ENCODE measurements around the gene NTN5.

Gene NTN5

DNA sequence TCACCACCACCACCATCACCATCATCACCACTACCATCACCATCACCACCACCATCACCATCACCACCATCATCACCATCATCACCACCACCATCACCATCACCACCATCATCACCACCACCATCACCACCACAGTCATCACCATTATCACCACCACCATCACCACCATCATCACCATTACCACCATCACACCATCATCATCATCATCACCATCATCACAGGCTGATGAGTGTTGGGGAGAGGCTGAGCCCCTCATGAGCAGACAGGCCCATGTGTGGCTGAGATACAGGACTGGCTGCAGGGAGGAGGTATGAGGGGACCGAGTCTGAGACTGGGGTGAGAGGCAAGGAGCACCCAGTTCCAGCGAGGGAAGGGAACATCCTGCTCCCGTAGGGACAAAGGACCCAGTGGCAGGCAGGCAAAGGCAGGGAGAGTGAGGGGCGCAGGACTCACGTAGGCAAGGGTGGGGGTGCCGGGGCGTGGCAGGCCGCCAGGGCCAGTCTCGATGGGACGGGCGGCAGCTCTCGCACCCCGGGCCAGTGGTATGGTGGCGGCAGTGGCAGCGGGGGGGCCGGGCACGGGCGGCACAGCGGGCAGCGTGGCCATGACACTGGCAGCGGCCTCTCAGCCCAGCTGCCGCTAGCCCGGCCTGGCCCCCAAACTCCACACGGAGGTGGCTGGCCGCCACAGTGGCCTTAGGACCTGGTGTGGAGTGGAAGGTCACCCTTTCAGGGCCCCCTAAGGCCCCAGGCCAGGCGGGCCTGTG is 2.7 kb downstream of the NTN5 start:
- H3K36me3 ChIP-seq (ENCODE audit: control insufficient read depth, insufficient read depth, low read length) = no peaks in the 10 kb centered on the region
- H3K27me3 ChIP-seq (replicated peaks; ENCODE audit: control insufficient read depth, insufficient read depth, low read length) = no peaks in the 10 kb centered on the region
- no peak for DNase-seq (ENCODE audit: extremely low read depth, insufficient read length)
- TF ChIP-seq CTCF (IDR thresholded peaks at IDR 0.05; ENCODE audit: insufficient read depth, low read length, poor library complexity, severe bottlenecking) = no peak
- H3K4me3 ChIP-seq (replicated peaks; ENCODE audit: low read depth, low read length) = no peak overlapping the region

DNA sequence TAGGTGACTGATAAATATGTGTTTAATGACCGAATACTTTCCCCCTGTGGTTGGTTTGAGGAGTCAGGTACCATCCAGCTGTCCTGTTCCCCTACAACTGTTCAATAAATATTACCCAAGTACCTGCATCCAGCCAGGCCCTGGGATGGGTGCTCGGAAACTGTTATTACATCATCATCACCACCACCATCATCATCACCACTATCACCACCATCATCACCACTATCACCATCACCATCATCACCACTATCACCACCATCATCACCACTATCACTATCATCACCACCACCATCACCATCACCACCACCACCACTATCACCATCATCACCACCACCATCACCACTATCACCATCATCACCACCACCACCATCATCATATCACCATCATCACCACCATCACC is 4.1 kb downstream of the NTN5 start:
- H3K4me3 ChIP-seq (replicated peaks; ENCODE audit: low read depth, low read length) = no peak overlapping the region

DNA sequence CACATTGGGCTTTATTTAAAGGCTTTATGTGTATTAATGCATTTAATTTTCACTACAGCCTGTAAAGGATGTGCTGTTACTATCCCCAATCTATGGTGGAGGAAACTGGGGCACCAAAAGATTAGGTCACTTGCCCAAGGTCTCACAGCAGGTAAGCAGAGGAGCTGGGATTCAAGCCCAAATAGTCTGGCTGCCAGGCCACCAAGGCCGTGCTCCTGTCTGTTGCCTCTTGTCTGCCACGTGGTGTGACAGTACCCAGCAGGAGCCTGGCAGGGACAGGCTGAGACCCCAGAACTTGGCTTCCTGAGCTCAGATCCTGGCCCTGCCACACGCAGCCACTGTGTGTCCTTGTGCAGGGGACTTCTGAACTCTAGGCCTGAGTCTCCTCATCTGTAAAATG is 4.5 kb downstream of the NTN5 start:
- Histone ChIP-seq H3K27me3 (replicated peaks; ENCODE audit: control insufficient read depth, insufficient read depth, low read length) (no peaks in the 10 kb centered on the region), H3K4me3 (replicated peaks; ENCODE audit: low read depth, low read length) (no peak overlapping the region), H3K36me3 (ENCODE audit: control insufficient read depth, insufficient read depth, low read length) (no peaks in the 10 kb centered on the region)
- TF ChIP-seq CTCF (IDR thresholded peaks at IDR 0.05; ENCODE audit: insufficient read depth, low read length, poor library complexity, severe bottlenecking) = no peak
- no peak for DNase-seq (ENCODE audit: extremely low read depth, insufficient read length)

More for the DNA sequence above, 4.1 kb downstream of the NTN5 start:
- no peaks in the 10 kb centered on the region for H3K27me3 ChIP-seq (replicated peaks; ENCODE audit: control insufficient read depth, insufficient read depth, low read length)
- no peaks in the 10 kb centered on the region for H3K36me3 ChIP-seq (ENCODE audit: control insufficient read depth, insufficient read depth, low read length)
- no peak for TF ChIP-seq CTCF (IDR thresholded peaks at IDR 0.05; ENCODE audit: insufficient read depth, low read length, poor library complexity, severe bottlenecking)
- no peak for DNase-seq (ENCODE audit: extremely low read depth, insufficient read length)

DNA sequence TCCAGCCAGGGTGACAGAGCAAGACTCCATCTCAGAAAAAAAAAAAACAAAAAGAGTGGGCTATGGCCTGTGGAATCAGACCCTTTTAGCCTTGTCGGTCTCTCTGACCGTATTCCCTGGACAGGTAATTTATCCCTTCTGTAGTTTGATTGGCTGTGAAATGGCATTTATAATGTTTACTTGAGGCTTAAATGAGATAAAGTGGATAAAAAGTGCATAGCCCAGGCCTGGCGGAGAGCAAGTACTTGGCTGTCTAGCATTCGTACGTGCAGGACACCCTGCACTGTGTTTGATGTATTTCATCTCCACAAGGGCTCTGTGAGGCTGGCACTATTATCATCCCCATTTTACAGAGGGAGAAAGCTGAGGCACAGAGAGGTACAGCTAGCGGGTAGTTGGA is 7.0 kb downstream of the NTN5 start:
- Histone ChIP-seq H3K4me3 (replicated peaks; ENCODE audit: low read depth, low read length) (no peak overlapping the region), H3K36me3 (ENCODE audit: control insufficient read depth, insufficient read depth, low read length) (no peaks in the 10 kb centered on the region), H3K27me3 (replicated peaks; ENCODE audit: control insufficient read depth, insufficient read depth, low read length) (no peaks in the 10 kb centered on the region)
- no peak for TF ChIP-seq CTCF (IDR thresholded peaks at IDR 0.05; ENCODE audit: insufficient read depth, low read length, poor library complexity, severe bottlenecking)
- DNase-seq (ENCODE audit: extremely low read depth, insufficient read length) = no peak

DNA sequence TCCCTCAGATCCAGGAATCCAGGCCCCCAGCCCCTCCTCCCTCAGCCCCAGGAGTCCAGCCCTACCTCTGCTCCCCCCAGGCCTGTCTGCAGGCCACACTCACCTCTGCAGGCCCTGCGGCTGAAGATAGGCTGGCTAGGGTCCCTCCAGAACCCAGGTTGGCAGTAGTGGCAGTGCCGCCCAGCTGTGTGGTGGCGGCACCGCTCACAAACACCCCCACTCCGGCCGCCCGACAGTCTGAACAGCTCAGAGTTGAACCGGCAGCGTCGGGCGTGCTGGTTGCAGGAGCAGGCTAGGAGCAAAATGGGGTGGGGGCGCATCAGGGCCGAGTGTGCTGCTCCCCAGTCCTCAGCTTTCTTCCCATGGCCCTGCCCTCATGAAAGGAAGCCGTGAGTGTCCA is 8.3 kb downstream of the NTN5 start:
- H3K4me3 ChIP-seq (replicated peaks; ENCODE audit: low read depth, low read length) = no peak overlapping the region
- no peak for TF ChIP-seq CTCF (IDR thresholded peaks at IDR 0.05; ENCODE audit: insufficient read depth, low read length, poor library complexity, severe bottlenecking)
- no peak for DNase-seq (ENCODE audit: extremely low read depth, insufficient read length)
- H3K27me3 ChIP-seq (replicated peaks; ENCODE audit: control insufficient read depth, insufficient read depth, low read length) = no peaks in the 10 kb centered on the region
- no peaks in the 10 kb centered on the region for H3K36me3 ChIP-seq (ENCODE audit: control insufficient read depth, insufficient read depth, low read length)

- TF ChIP-seq CTCF (IDR thresholded peaks at IDR 0.05; ENCODE audit: insufficient read depth, low read length, poor library complexity, severe bottlenecking) = no peak
- DNase-seq (ENCODE audit: extremely low read depth, insufficient read length) = no peak
- H3K27me3 ChIP-seq (replicated peaks; ENCODE audit: control insufficient read depth, insufficient read depth, low read length) = no peaks in the 10 kb centered on the region
- no peaks in the 10 kb centered on the region for H3K36me3 ChIP-seq (ENCODE audit: control insufficient read depth, insufficient read depth, low read length)
- no peak overlapping the region for H3K4me3 ChIP-seq (replicated peaks; ENCODE audit: low read depth, low read length)
Measured at GRCh38 chr19:48663667-48664066, 9.2 kb downstream of the NTN5 start.

All from GM06990 (cell line).